Cardiac muscle cell (in vitro differentiated cells and primary cell): ENCODE results near the gene SIGLEC1. TPM values are rescaled to one million over a fixed set of nuclear protein-coding genes. Genes with fewer than 3 reads are reported as not detected.

ENCODE experiments used
- DNase-seq, 2 donors: peaks; one replicate each; pipeline versions ENCODE4 v3.0.0 to v3.0.0-alpha.2; 2010 to 2017; ENCODE audit warnings: low read depth in 1 of 2, low spot score in 1 of 2
- H3K27ac ChIP-seq: fragments of 200-600 bp; sonication (generic); 2 replicates; pipeline ENCODE4 v1.5.1; 2016
- H3K27me3 ChIP-seq: fragments of 200-600 bp; sonication (generic); 2 replicates; pipeline ENCODE4 v1.6.0; 2016; ENCODE audit warnings: control low read depth
- H3K36me3 ChIP-seq: fragments of 200-600 bp; sonication (generic); 2 replicates; pipeline ENCODE4 v1.5.1; 2016; ENCODE audit warnings: control low read depth
- H3K4me1 ChIP-seq: fragments of 200-600 bp; sonication (generic); 2 replicates; pipeline ENCODE4 v1.8.1; 2017; ENCODE audit warnings: low read depth, mild to moderate bottlenecking, mixed run types
- H3K4me3 ChIP-seq: fragments of 200-600 bp; sonication (generic); 2 replicates; pipeline ENCODE4 v1.5.1; 2016; ENCODE audit warnings: mild to moderate bottlenecking
- H3K9me3 ChIP-seq: fragments of 200-600 bp; sonication (generic); 2 replicates; pipeline ENCODE4 v1.5.1; 2017; ENCODE audit warnings: low read depth, mild to moderate bottlenecking, control low read depth
- CTCF ChIP-seq: IDR thresholded peaks from 2 replicates; pipeline ENCODE4 v1.5.1; 2012; ENCODE audit warnings: low read depth, mild to moderate bottlenecking, low read length
- polyA plus RNA-seq: library from polyadenylated mRNA; unstranded; fragments of >200 nt; fragmentation: Nextera tagmentation; extraction: Ambion mirVana; gene quantifications from 2 replicates; pipeline ENCODE4 v1.2.1, GENCODE V29; 2016
- total RNA-seq: library from RNA; depleted of rRNA; stranded (reverse); fragments of >200 nt; gene quantifications from 2 replicates; pipeline ENCODE4 v1.2.3, GENCODE V29; 2016

SIGLEC1 gene
- total and polyA plus RNA-seq, 2 experiments from 2014 or later = not detected

GRCh38 chr20:3691897-3692296, 20.5 kb downstream of the SIGLEC1 start:
- no peak for TF ChIP-seq CTCF
- Histone ChIP-seq H3K4me3 (no peak overlapping the region), H3K4me1 (no peaks in the 10 kb centered on the region), H3K36me3 (no peaks in the 10 kb centered on the region), H3K27ac (no peak overlapping the region), H3K9me3 (peaks cover 4% of the 10 kb centered on the region), H3K27me3 (no peaks in the 10 kb centered on the region)
- no peak for DNase-seq

- Histone ChIP-seq H3K36me3 (no peaks in the 10 kb centered on the region), H3K4me3 (no peak overlapping the region), H3K27me3 (peaks cover 3% of the 10 kb centered on the region), H3K4me1 (no peaks in the 10 kb centered on the region), H3K27ac (no peak overlapping the region), H3K9me3 (peaks cover 2% of the 10 kb centered on the region)
- DNase-seq = no peak
- no peak for TF ChIP-seq CTCF
These were observed 21.1 kb downstream of the SIGLEC1 start for GRCh38 chr20:3691306-3691705.

GRCh38 chr20:3690413-3690812, 22.0 kb downstream of the SIGLEC1 start:
- Histone ChIP-seq H3K4me3 (no peak overlapping the region), H3K27ac (no peak overlapping the region), H3K4me1 (no peaks in the 10 kb centered on the region), H3K36me3 (no peaks in the 10 kb centered on the region), H3K27me3 (peaks cover 3% of the 10 kb centered on the region), H3K9me3 (no peaks in the 10 kb centered on the region)
- no peak for TF ChIP-seq CTCF
- DNase-seq = no peak

- Histone ChIP-seq H3K27ac (no peak overlapping the region), H3K36me3 (no peaks in the 10 kb centered on the region), H3K4me3 (no peak overlapping the region), H3K4me1 (no peaks in the 10 kb centered on the region), H3K9me3 (no peaks in the 10 kb centered on the region), H3K27me3 (peaks cover 6% of the 10 kb centered on the region)
- DNase-seq = no peak
- TF ChIP-seq CTCF = no peak
These were observed 22.4 kb downstream of the SIGLEC1 start for GRCh38 chr20:3689978-3690377.

- no peak overlapping the region for H3K4me3 ChIP-seq
- peaks cover 11% of the 10 kb centered on the region for H3K27me3 ChIP-seq
- H3K36me3 ChIP-seq = no peaks in the 10 kb centered on the region
- H3K9me3 ChIP-seq = no peaks in the 10 kb centered on the region
- TF ChIP-seq CTCF = no peak
- peak in 1 of 2 donors; percentile 76 for DNase-seq
- no peak overlapping the region for H3K27ac ChIP-seq
- no peaks in the 10 kb centered on the region for H3K4me1 ChIP-seq
These were observed 24.7 kb downstream of the SIGLEC1 start for GRCh38 chr20:3687655-3688054.

GRCh38 chr20:3686867-3687321, 25.5 kb downstream of the SIGLEC1 start:
- Histone ChIP-seq H3K4me1 (no peaks in the 10 kb centered on the region), H3K9me3 (no peaks in the 10 kb centered on the region), H3K36me3 (no peaks in the 10 kb centered on the region), H3K27me3 (peaks cover 19% of the 10 kb centered on the region), H3K27ac (no peak overlapping the region), H3K4me3 (no peak overlapping the region)
- TF ChIP-seq CTCF = peak; percentile 8
- peak in 1 of 2 donors; percentile 95 for DNase-seq
